ENCODE data around the gene DIPK1B. TPM values are rescaled to one million over a fixed set of nuclear protein-coding genes. Genes with fewer than 3 reads are reported as not detected.

The DIPK1B gene
- polyA plus RNA-seq, 3 donors = 0.10 TPM; not detected in 2

GRCh38 chr9:136722093-136722968 is 10.0 kb downstream of the DIPK1B start:
- no peaks in the 10 kb centered on the region for H3K9me3 Mint-ChIP-seq
- no peaks in the 10 kb centered on the region for H3K9me3 ChIP-seq (replicated peaks in 1 of 2; ENCODE audit: control insufficient read depth in 1 of 2, insufficient read depth in 1 of 2, low read length in 2 of 2)
- H3K27ac Mint-ChIP-seq = peak overlapping the region in 1 of 7 donors; percentile 68
- H2AFZ ChIP-seq (ENCODE audit: insufficient read depth, low read depth, low read length, poor library complexity, severe bottlenecking) = no peak overlapping the region
- peaks cover 4 to 16% (median 5%) of the 10 kb centered on the region in 3 donors for H3K27me3 Mint-ChIP-seq (ENCODE audit: low read depth in 3 of 3)
- no peak overlapping the region for H3K9ac ChIP-seq (ENCODE audit: insufficient read depth, low read length, poor library complexity, severe bottlenecking)
- no peak overlapping the region for H3K27ac ChIP-seq (ENCODE audit: low read depth in 1 of 2, low read length in 2 of 2)
- peaks cover 31 to 46% of the 10 kb centered on the region in 2 donors for H3K36me3 Mint-ChIP-seq
- peaks cover 36% of the 10 kb centered on the region for H3K4me1 Mint-ChIP-seq
- intact Hi-C loops (cut with micrococcal nuclease) = loop anchor here in 1 of 2 donors (10.0 kb wide), 1 partner anchor 238 kb away; the partner anchor contains the start of gene SEC16A
- H3K4me3 ChIP-seq (replicated peaks in 1 of 3; ENCODE audit: low read depth in 2 of 3, low read length in 3 of 3) = no peak overlapping the region
- peaks cover 77% of the 10 kb centered on the region for H4K20me1 ChIP-seq (ENCODE audit: insufficient read depth, low read length)
- H3K4me1 ChIP-seq (ENCODE audit: control insufficient read depth in 1 of 2, insufficient read depth in 2 of 2, low read length in 2 of 2) = peaks cover 24 to 35% of the 10 kb centered on the region in 2 donors
- peaks cover 0 to 8% of the 10 kb centered on the region in 2 donors for H3K27me3 ChIP-seq (ENCODE audit: control insufficient read depth in 2 of 2, insufficient read depth in 2 of 2, low read length in 2 of 2)
- H3K79me2 ChIP-seq (ENCODE audit: insufficient read depth, low read length) = peaks cover 35% of the 10 kb centered on the region
- no peak for TF ChIP-seq CTCF (IDR thresholded peaks at IDR 0.05)
- no peak for DNase-seq
- H3K36me3 ChIP-seq (replicated peaks in 1 of 2; ENCODE audit: control insufficient read depth in 1 of 2, insufficient read depth in 2 of 2, low read length in 2 of 2) = peaks cover 45 to 48% of the 10 kb centered on the region in 2 donors
- H3K4me2 ChIP-seq (replicated peaks; ENCODE audit: extremely low read depth, low read length, poor library complexity, severe bottlenecking) = no peak overlapping the region
- H3K4me3 Mint-ChIP-seq = no peak overlapping the region
- WGBS (ENCODE audit: insufficient coverage) = 87% methylated on average over 29 of the region's 31 CpGs

GRCh38 chr9:136722969-136723356 is 10.6 kb downstream of the DIPK1B start:
- Histone ChIP-seq H3K4me1 (ENCODE audit: control insufficient read depth in 1 of 2, insufficient read depth in 2 of 2, low read length in 2 of 2) (peaks cover 27 to 36% of the 10 kb centered on the region in 2 donors), H3K36me3 (replicated peaks in 1 of 2; ENCODE audit: control insufficient read depth in 1 of 2, insufficient read depth in 2 of 2, low read length in 2 of 2) (peaks cover 45 to 48% of the 10 kb centered on the region in 2 donors), H3K4me2 (replicated peaks; ENCODE audit: extremely low read depth, low read length, poor library complexity, severe bottlenecking) (no peak overlapping the region), H3K27ac (ENCODE audit: low read depth in 1 of 2, low read length in 2 of 2) (no peak overlapping the region), H3K27me3 (ENCODE audit: control insufficient read depth in 2 of 2, insufficient read depth in 2 of 2, low read length in 2 of 2) (peaks cover 0 to 4% of the 10 kb centered on the region in 2 donors), H2AFZ (ENCODE audit: insufficient read depth, low read depth, low read length, poor library complexity, severe bottlenecking) (no peak overlapping the region), H4K20me1 (ENCODE audit: insufficient read depth, low read length) (peaks cover 83% of the 10 kb centered on the region), H3K79me2 (ENCODE audit: insufficient read depth, low read length) (peaks cover 41% of the 10 kb centered on the region), H3K9ac (ENCODE audit: insufficient read depth, low read length, poor library complexity, severe bottlenecking) (no peak overlapping the region), H3K9me3 (replicated peaks in 1 of 2; ENCODE audit: control insufficient read depth in 1 of 2, insufficient read depth in 1 of 2, low read length in 2 of 2) (no peaks in the 10 kb centered on the region), H3K4me3 (replicated peaks in 1 of 3; ENCODE audit: low read depth in 2 of 3, low read length in 3 of 3) (no peak overlapping the region)
- 86% methylated on average over 21 of the region's 24 CpGs for WGBS (ENCODE audit: insufficient coverage)
- TF ChIP-seq CTCF (IDR thresholded peaks at IDR 0.05) = no peak
- Mint-ChIP-seq H3K36me3 (peaks cover 31 to 46% of the 10 kb centered on the region in 2 donors), H3K9me3 (no peaks in the 10 kb centered on the region), H3K27ac (peak overlapping the region in 1 of 7 donors; percentile 68), H3K4me3 (no peak overlapping the region), H3K4me1 (peaks cover 38% of the 10 kb centered on the region), H3K27me3 (ENCODE audit: low read depth in 3 of 3) (peaks cover 0 to 12% (median 3%) of the 10 kb centered on the region in 3 donors)
- intact Hi-C loops (cut with micrococcal nuclease) = loop anchor here in 1 of 2 donors (10.0 kb wide), 1 partner anchor 238 kb away; the partner anchor contains the start of gene SEC16A
- DNase-seq = no peak

Measured in CD14-positive monocyte (primary cell).